HCT116 (cell line): ENCODE results near the gene ZNF169. TPM values are rescaled to one million over a fixed set of nuclear protein-coding genes. Genes with fewer than 3 reads are reported as not detected.
"Not testable (repeated sequence)": the region's sequence is repeated elsewhere in the genome, so short reads cannot be mapped to it uniquely, and the experiment has no call there.

Source experiments
- ATAC-seq: fragments of 200-7000 bp; cut with Tn5 transposase; 2 replicates; pipeline ENCODE4 v1.9.1; 2020; ENCODE audit warnings: mild to moderate bottlenecking, moderate library complexity
- BruUV-seq: library from RNA; stranded (reverse); fragments of 400-500 nt; replicated peaks from 2 replicates; lab custom pipeline; 2021; lab: Mats Ljungman, UMichigan
- CTCF ChIA-PET: fragments of 300-600 bp; sonication (Branson Sonifier 250); formaldehyde crosslinking; loops from one replicate; lab custom pipeline; 2021; ENCODE audit warnings: antibody characterized with exemption; lab: Charles Lee
- POLR2A ChIA-PET: fragments of 300-600, 350-600 bp; sonication (Branson Sonifier 250); formaldehyde crosslinking; loops from one replicate; lab custom pipeline; 2021; ENCODE audit warnings: antibody characterized with exemption; lab: Charles Lee
- RAD21 ChIA-PET, 2 experiments: fragments of 300-600 bp; sonication (Branson Sonifier 250); formaldehyde crosslinking; loops; one replicate each; lab custom pipeline; 2023; ENCODE audit warnings: low total read pairs in 2 of 2; ENCODE audit not compliant: uncharacterized antibody in 2 of 2, unreplicated experiment in 2 of 2, low non-redundant PET in 1 of 2; lab: Charles Lee
- DNase-seq: peaks from one replicate; pipeline ENCODE4 v3.0.0-alpha.2; 2010; ENCODE audit warnings: low read depth, low spot score
- H2AFZ ChIP-seq: fragments of 200-600 bp; shearing (Covaris generic), sonication (generic); 2 replicates; pipeline ENCODE4 v1.6.1; 2017; ENCODE audit warnings: low read depth, mixed run types, mixed read lengths, antibody characterized with exemption, low read length; ENCODE audit not compliant: poor library complexity, severe bottlenecking
- H3K27ac ChIP-seq: 2 replicates; pipeline ENCODE4 v1.5.1; 2012; ENCODE audit warnings: low read depth, low read length
- H3K27me3 ChIP-seq: fragments of 200-600 bp; sonication (generic); 2 replicates; pipeline ENCODE4 v1.6.1; 2016; ENCODE audit warnings: mixed run types, low read length, mixed read lengths; ENCODE audit not compliant: insufficient read depth
- H3K36me3 ChIP-seq, 2 experiments: fragments of 200-500 bp in 1 of 2; fragments of 200-600 bp in 1 of 2; sonication (Bioruptor generic) in 1 of 2; sonication (generic) in 1 of 2; 2 replicates each; pipeline versions ENCODE4 v1.5.1 to v1.6.1; 2014 to 2016; ENCODE audit warnings: low read length in 2 of 2, inconsistent platforms in 1 of 2, mixed read lengths in 1 of 2, mixed run types in 1 of 2; ENCODE audit not compliant: insufficient read depth in 2 of 2, control insufficient read depth in 1 of 2
- H3K4me1 ChIP-seq, 2 experiments: fragments of 200-600 bp in 1 of 2; sonication (generic) in 1 of 2; 2 replicates each; pipeline versions ENCODE4 v1.5.1 to v1.6.1; 2012 to 2017; ENCODE audit warnings: low read length in 2 of 2, inconsistent platforms in 1 of 2, mild to moderate bottlenecking in 1 of 2, mixed read lengths in 1 of 2, mixed run types in 1 of 2, moderate library complexity in 1 of 2; ENCODE audit not compliant: insufficient read depth in 2 of 2, control insufficient read depth in 1 of 2
- H3K4me2 ChIP-seq: fragments of 200-600 bp; sonication (generic); 2 replicates; pipeline ENCODE4 v1.6.1; 2017; ENCODE audit warnings: mixed run types, low read length, mixed read lengths
- H3K4me3 ChIP-seq, 2 experiments: fragments of 200-600 bp in 1 of 2; sonication (generic) in 1 of 2; replicated peaks in 1 of 2; 2 replicates each; pipeline ENCODE4 v1.5.1; 2011 to 2016; ENCODE audit warnings: low read length in 2 of 2, control low read depth in 1 of 2, low read depth in 1 of 2, mild to moderate bottlenecking in 1 of 2, mixed read lengths in 1 of 2, mixed run types in 1 of 2
- H3K79me2 ChIP-seq: fragments of 200-600 bp; sonication (generic); 2 replicates; pipeline ENCODE4 v1.6.1; 2017; ENCODE audit warnings: mild to moderate bottlenecking, mixed run types, low read length, moderate library complexity, mixed read lengths; ENCODE audit not compliant: insufficient read depth
- H3K9ac ChIP-seq: fragments of 200-600 bp; sonication (generic); 2 replicates; pipeline ENCODE4 v1.6.1; 2016; ENCODE audit warnings: low read length, mixed read lengths
- H3K9me2 ChIP-seq: fragments of 200-600 bp; sonication (generic), shearing (Covaris generic); 2 replicates; pipeline ENCODE4 v1.6.1; 2017; ENCODE audit warnings: mixed run types, mild to moderate bottlenecking, moderate library complexity; ENCODE audit not compliant: insufficient read depth
- H3K9me3 ChIP-seq, 2 experiments: fragments of 200-500 bp in 1 of 2; fragments of 200-600 bp in 1 of 2; sonication (Bioruptor generic) in 1 of 2; sonication (generic) in 1 of 2; 2 replicates each; pipeline ENCODE4 v1.6.1; 2014 to 2017; ENCODE audit warnings: low read length in 2 of 2, mixed read lengths in 2 of 2, inconsistent platforms in 1 of 2, low read depth in 1 of 2, mild to moderate bottlenecking in 1 of 2, mixed run types in 1 of 2, moderate library complexity in 1 of 2; ENCODE audit not compliant: control insufficient read depth in 1 of 2, insufficient read depth in 1 of 2
- H4K20me1 ChIP-seq: fragments of 200-600 bp; sonication (generic), shearing (Covaris generic); 2 replicates; pipeline ENCODE4 v1.6.1; 2017; ENCODE audit warnings: mixed run types, mild to moderate bottlenecking, moderate library complexity; ENCODE audit not compliant: insufficient read depth
- intact Hi-C: fragments of 100-400 bp; cut with micrococcal nuclease; formaldehyde crosslinking; loops from 2 replicates; pipeline ENCODE4 v1.10.0; 2022
- total RNA-seq: library from RNA; stranded (reverse); gene quantifications from one replicate; pipeline ENCODE4 v1.2.1, GENCODE V29; 2021; ENCODE audit not compliant: unreplicated experiment

The ZNF169 gene
- total RNA-seq, 1 experiment from 2014 or later: 5.4 TPM

GRCh38 chr9:94347451-94347850, 88.4 kb downstream of the ZNF169 start:
- POLR2A ChIA-PET, H4K20me1 ChIP-seq, H3K9me2 ChIP-seq, ATAC-seq, H3K27ac ChIP-seq, H3K4me1 ChIP-seq, RAD21 ChIA-PET, H2AFZ ChIP-seq, DNase-seq, H3K4me2 ChIP-seq, H3K9me3 ChIP-seq, H3K27me3 ChIP-seq, H3K79me2 ChIP-seq, intact Hi-C loops, BruUV-seq, H3K4me3 ChIP-seq, CTCF ChIA-PET, H3K9ac ChIP-seq, H3K36me3 ChIP-seq: not testable (repeated sequence)

- H3K9ac ChIP-seq, H3K79me2 ChIP-seq, DNase-seq, RAD21 ChIA-PET, H3K4me1 ChIP-seq, H4K20me1 ChIP-seq, H3K4me2 ChIP-seq, H3K27ac ChIP-seq, CTCF ChIA-PET, H3K9me3 ChIP-seq, H2AFZ ChIP-seq, H3K27me3 ChIP-seq, ATAC-seq, H3K9me2 ChIP-seq, intact Hi-C loops, H3K4me3 ChIP-seq, POLR2A ChIA-PET, BruUV-seq, H3K36me3 ChIP-seq: not testable (repeated sequence)
Observed at GRCh38 chr9:94348754-94349153, 89.7 kb downstream of the ZNF169 start.

Other genes with a start within 250 kb of the ZNF169 start
- 12.7 TPM for gene PTPDC1, start 174.8 kb upstream of the ZNF169 start, total RNA-seq
- not detected for gene NUTM2F, start 69.3 kb downstream of the ZNF169 start, total RNA-seq